Spleen (tissue), 11 donors: ENCODE data around the gene FLNB. TPM values are rescaled to one million over a fixed set of nuclear protein-coding genes. Genes with fewer than 3 reads are reported as not detected.

ENCODE experiments used
- DNase-seq: peaks from one replicate; pipeline ENCODE4 v3.0.0-alpha.2; 2020
- H3K27ac ChIP-seq, 8 donors: fragments of 200-600 bp; sonication (generic) in 7 of 8; 1 replicate in 4 of 8; 2 replicates in 4 of 8; pipeline versions ENCODE4 v1.5.0 to v1.8.0; 2016 to 2021; ENCODE audit warnings: inconsistent platforms in 4 of 8, mild to moderate bottlenecking in 4 of 8, moderate library complexity in 1 of 8
- H3K27me3 ChIP-seq, 7 donors: fragments of 200-600 bp; sonication (generic) in 6 of 7; replicated peaks in 1 of 7; 1 replicate in 4 of 7; 2 replicates in 3 of 7; pipeline versions ENCODE4 v1.5.0 to v1.8.0; 2016 to 2021; ENCODE audit warnings: inconsistent platforms in 3 of 7, mild to moderate bottlenecking in 1 of 7
- H3K36me3 ChIP-seq, 6 donors: fragments of 200-600 bp; sonication (generic) in 5 of 6; 1 replicate in 4 of 6; 2 replicates in 2 of 6; pipeline versions ENCODE4 v1.5.0 to v1.8.0; 2016 to 2021; ENCODE audit warnings: inconsistent platforms in 2 of 6
- H3K4me1 ChIP-seq, 6 donors: fragments of 200-600 bp; sonication (generic) in 5 of 6; 1 replicate in 3 of 6; 2 replicates in 3 of 6; pipeline versions ENCODE4 v1.5.0 to v1.8.0; 2016 to 2021; ENCODE audit warnings: inconsistent platforms in 3 of 6
- H3K4me3 ChIP-seq, 8 donors: fragments of 200-600 bp; sonication (generic) in 7 of 8; 1 replicate in 4 of 8; 2 replicates in 4 of 8; pipeline versions ENCODE4 v1.5.0 to v1.8.0; 2016 to 2021; ENCODE audit warnings: inconsistent platforms in 4 of 8, mild to moderate bottlenecking in 4 of 8, moderate library complexity in 2 of 8
- H3K9me3 ChIP-seq, 8 donors: fragments of 200-600 bp; sonication (generic) in 7 of 8; 1 replicate in 4 of 8; 2 replicates in 4 of 8; pipeline versions ENCODE4 v1.5.0 to v1.8.0; 2016 to 2021; ENCODE audit warnings: inconsistent platforms in 4 of 8
- POLR2A ChIP-seq, 3 donors: fragments of 450-650 bp; IDR thresholded peaks; one replicate each; pipeline ENCODE4 v1.5.1; 2017; ENCODE audit warnings: antibody characterized with exemption in 3 of 3, mild to moderate bottlenecking in 1 of 3
- POLR2AphosphoS5 ChIP-seq, 3 donors: sonication (generic); formaldehyde crosslinking; IDR thresholded peaks; one replicate each; pipeline ENCODE4 v1.5.1; 2017; ENCODE audit warnings: antibody characterized with exemption in 3 of 3
- WGBS, 5 donors: extraction: QIAGEN DNeasy Blood & Tissue Kit in 3 of 5; methylation state at CpG; one replicate each; pipeline versions ENCODE4 v1.1.5 to v1.1.7; 2013 to 2018; 5-methylcytosine and 5-hydroxymethylcytosine counted together
- intact Hi-C: fragments of 100-400 bp; cut with DNase I; formaldehyde crosslinking; loops from one replicate; pipeline ENCODE4 v1.15.0; 2023; ENCODE audit warnings: low total_unique reads
- polyA plus RNA-seq, 3 donors: library from polyadenylated mRNA; stranded (reverse); fragments of 200-250 nt; gene quantifications; one replicate each; pipeline ENCODE4 v1.2.1, GENCODE V29; 2013
- total RNA-seq, 7 donors: library from RNA; depleted of rRNA in 3 of 7; stranded (reverse); fragments of >200 nt in 3 of 7; fragmentation: NEBNext Ultra II Directional in 4 of 7; extraction: Animal tissue kit (Norgen Biotek cat#: 25700) in 4 of 7; gene quantifications; one replicate each; pipeline versions ENCODE4 v1.1.0 to v1.2.1, GENCODE V29; 2016 to 2021
- TF ChIP-seq, protein P1 (sequence below), 11 experiments: fragments of 200-600 bp in 7 of 11; fragments of 450-650 bp in 4 of 11; sonication (generic) in 4 of 11; IDR thresholded peaks in 8 of 11; conservative IDR thresholded peaks in 3 of 11; 1 replicate in 7 of 11; 2 replicates in 4 of 11; pipeline versions ENCODE4 v1.4.0 to v1.8.0; 2016 to 2021; ENCODE audit warnings: antibody characterized with exemption in 11 of 11, inconsistent platforms in 4 of 11, mild to moderate bottlenecking in 1 of 11
- donor health status: healthy with polysubstance abuse.
- donor health status: DM: no; HTN: no; CAD: no; lungs with moderate emphysema.
- donor health status: DM: no; HTN: no; CAD: no.
- donor health status: Bipolar disorder and iron deficiency.
- donor health status: healthy.
- donor health status: DM: no; HTN: no; CAD: no.
- donor health status: DM: yes; HTN: yes; CAD: no.

Gene FLNB
- total and polyA plus RNA-seq, 10 donors, result 38.9 to 163 (median 96.7) TPM

DNA sequence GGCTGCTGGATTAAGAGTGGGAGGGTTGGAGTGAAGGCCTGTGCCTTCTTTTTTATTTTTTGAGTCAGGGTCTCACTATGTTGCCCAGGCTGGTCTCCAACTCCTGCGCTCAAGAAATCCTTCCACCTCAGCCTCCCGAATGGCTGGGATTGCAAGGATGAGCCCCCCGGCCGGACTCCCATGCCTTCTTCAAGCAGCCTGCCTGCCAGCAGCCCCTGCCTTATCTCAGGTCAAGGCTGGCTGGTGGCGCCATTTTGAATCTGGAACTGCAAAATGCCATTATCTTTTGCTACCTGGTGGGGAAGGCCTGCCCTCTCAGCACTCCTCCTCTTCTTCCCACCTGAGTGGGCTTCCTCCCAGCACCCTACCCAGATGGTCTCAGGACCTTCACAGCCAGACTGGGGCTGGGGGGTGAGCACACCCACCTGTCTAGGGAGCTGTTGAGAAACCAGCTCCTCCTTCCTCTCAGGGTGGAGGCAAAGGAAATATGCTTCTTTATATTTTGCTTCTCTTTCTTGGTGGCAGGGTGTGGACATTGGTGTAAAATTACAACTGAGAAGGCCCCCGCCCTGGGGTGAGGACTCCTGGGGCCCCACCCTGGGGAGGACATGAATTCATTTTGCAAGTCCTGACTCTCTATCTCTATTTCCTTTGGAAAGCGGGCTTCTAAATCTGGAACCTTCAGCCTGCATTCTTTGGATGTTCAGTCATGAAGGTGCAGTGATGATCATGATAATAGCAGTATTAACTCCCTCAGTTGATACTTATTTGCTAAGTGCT, 7.7 kb upstream of the FLNB start:
- DNase-seq, result no peak
- Histone ChIP-seq H3K36me3 (no peaks in the 10 kb centered on the region), H3K4me1 (peaks cover 4 to 15% (median 11%) of the 10 kb centered on the region in 6 donors), H3K27ac (no peak overlapping the region), H3K9me3 (no peaks in the 10 kb centered on the region), H3K27me3 (no peaks in the 10 kb centered on the region), H3K4me3 (no peak overlapping the region)
- TF ChIP-seq POLR2A (IDR thresholded peaks at IDR 0.05) (no peak), POLR2AphosphoS5 (IDR thresholded peaks at IDR 0.05) (no peak)
- TF ChIP-seq, protein P1, sequence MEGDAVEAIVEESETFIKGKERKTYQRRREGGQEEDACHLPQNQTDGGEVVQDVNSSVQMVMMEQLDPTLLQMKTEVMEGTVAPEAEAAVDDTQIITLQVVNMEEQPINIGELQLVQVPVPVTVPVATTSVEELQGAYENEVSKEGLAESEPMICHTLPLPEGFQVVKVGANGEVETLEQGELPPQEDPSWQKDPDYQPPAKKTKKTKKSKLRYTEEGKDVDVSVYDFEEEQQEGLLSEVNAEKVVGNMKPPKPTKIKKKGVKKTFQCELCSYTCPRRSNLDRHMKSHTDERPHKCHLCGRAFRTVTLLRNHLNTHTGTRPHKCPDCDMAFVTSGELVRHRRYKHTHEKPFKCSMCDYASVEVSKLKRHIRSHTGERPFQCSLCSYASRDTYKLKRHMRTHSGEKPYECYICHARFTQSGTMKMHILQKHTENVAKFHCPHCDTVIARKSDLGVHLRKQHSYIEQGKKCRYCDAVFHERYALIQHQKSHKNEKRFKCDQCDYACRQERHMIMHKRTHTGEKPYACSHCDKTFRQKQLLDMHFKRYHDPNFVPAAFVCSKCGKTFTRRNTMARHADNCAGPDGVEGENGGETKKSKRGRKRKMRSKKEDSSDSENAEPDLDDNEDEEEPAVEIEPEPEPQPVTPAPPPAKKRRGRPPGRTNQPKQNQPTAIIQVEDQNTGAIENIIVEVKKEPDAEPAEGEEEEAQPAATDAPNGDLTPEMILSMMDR (IDR thresholded peaks at IDR 0.05 in 8 of 11, conservative IDR thresholded peaks at IDR 0.05 in 3 of 11), result no peak
- intact Hi-C loops, result loop anchor here (10.0 kb wide), 1 partner anchor 304 kb away; the partner anchor contains the start of genes HTD2 and RPP14
- 86 to 94% (median 89%) methylated on average over 7 of the region's 7 CpGs for WGBS, 5 donors

DNA sequence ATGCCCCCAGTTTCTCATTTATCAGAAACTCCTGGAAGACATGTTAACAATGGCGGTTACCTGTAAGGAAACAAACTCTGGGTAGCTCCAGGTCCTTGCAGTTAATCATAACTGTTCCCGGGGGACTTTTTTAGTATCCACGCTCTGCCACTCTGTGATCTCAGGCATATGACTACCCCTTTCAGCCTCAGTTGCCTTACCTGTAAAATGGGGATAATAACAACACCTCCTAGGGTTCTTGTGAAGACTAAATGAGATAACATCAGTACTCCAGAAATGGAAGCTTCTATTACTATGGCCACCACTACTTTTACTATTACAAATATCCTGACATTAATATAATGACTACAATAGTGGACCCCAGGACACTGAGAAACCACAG, 7.1 kb upstream of the FLNB start:
- peaks cover 4 to 15% (median 11%) of the 10 kb centered on the region in 6 donors for H3K4me1 ChIP-seq
- H3K27me3 ChIP-seq, result no peaks in the 10 kb centered on the region
- DNase-seq, result no peak
- no peaks in the 10 kb centered on the region for H3K9me3 ChIP-seq
- WGBS, 5 donors, result 79 to 98% (median 94%) methylated on average over 3 of the region's 3 CpGs
- no peak overlapping the region for H3K27ac ChIP-seq
- H3K4me3 ChIP-seq, result no peak overlapping the region
- no peaks in the 10 kb centered on the region for H3K36me3 ChIP-seq
- TF ChIP-seq POLR2A (IDR thresholded peaks at IDR 0.05) (no peak), POLR2AphosphoS5 (IDR thresholded peaks at IDR 0.05) (no peak)
- TF ChIP-seq, protein P1 (IDR thresholded peaks at IDR 0.05 in 8 of 11, conservative IDR thresholded peaks at IDR 0.05 in 3 of 11), result no peak
- intact Hi-C loops, result loop anchor here (10.0 kb wide), 1 partner anchor 304 kb away; the partner anchor contains the start of genes HTD2 and RPP14

DNA sequence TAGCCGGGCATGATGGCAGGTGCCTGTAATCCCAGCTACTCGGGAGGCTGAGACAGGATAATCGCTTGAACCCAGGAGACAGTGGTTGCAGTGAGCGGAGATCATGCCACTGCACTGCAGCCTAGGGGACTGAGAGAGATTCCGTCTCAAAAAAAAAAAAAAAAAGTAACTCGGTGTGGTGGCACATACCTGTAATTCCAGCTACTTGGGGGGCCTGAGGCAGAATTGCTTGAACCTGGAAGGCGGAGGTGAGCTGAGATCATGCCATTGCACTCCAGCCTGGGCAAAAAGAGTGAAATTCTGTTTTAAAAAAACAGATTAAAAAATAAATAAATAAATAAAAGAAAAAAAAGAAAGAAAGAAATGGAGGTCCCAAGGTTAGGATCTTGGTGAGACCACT, 6.2 kb upstream of the FLNB start:
- H3K36me3 ChIP-seq, result no peaks in the 10 kb centered on the region
- intact Hi-C loops, result loop anchor here (10.0 kb wide), 1 partner anchor 303 kb away; the partner anchor contains the start of genes HTD2 and RPP14
- no peaks in the 10 kb centered on the region for H3K27me3 ChIP-seq
- H3K9me3 ChIP-seq, result no peaks in the 10 kb centered on the region
- 91 to 98% (median 97%) methylated on average over 7 of the region's 7 CpGs for WGBS, 5 donors
- DNase-seq, result peak; percentile 15
- TF ChIP-seq, protein P1 (IDR thresholded peaks at IDR 0.05 in 8 of 11, conservative IDR thresholded peaks at IDR 0.05 in 3 of 11), result no peak
- no peak for TF ChIP-seq POLR2AphosphoS5 (IDR thresholded peaks at IDR 0.05)
- no peak for TF ChIP-seq POLR2A (IDR thresholded peaks at IDR 0.05)
- H3K4me3 ChIP-seq, result no peak overlapping the region
- peaks cover 4 to 15% (median 11%) of the 10 kb centered on the region in 6 donors for H3K4me1 ChIP-seq
- no peak overlapping the region for H3K27ac ChIP-seq

DNA sequence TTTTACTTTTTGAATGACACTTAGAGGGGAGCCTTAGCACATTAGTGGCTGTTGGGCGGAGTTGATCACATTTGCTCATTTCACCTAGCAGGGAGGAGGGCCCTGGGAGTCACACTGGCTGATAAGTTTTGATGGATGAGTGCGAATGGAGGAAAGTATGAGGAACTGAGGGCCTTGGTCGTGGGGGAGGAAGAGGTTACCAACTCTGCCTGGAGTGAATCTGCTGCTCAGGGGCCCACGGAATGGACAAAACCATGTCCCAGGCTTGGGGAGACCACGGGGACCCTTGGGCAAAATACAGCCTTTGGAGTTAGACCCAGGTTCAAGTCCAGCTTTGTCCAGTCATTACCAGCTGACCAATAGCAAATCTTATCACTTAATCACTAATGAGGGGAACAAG, 5.1 kb upstream of the FLNB start:
- H3K4me1 ChIP-seq, result peaks cover 4 to 20% (median 13%) of the 10 kb centered on the region in 6 donors
- no peak for DNase-seq
- TF ChIP-seq POLR2A (IDR thresholded peaks at IDR 0.05) (no peak), POLR2AphosphoS5 (IDR thresholded peaks at IDR 0.05) (no peak)
- TF ChIP-seq, protein P1 (IDR thresholded peaks at IDR 0.05 in 8 of 11, conservative IDR thresholded peaks at IDR 0.05 in 3 of 11), result no peak
- no peak overlapping the region for H3K27ac ChIP-seq
- no peaks in the 10 kb centered on the region for H3K9me3 ChIP-seq
- intact Hi-C loops, result loop anchor here (10.0 kb wide), 1 partner anchor 302 kb away; the partner anchor contains the start of genes HTD2 and RPP14
- no peaks in the 10 kb centered on the region for H3K36me3 ChIP-seq
- no peak overlapping the region for H3K4me3 ChIP-seq
- WGBS, 5 donors, result 69 to 85% (median 80%) methylated on average over 4 to 5 of the region's 5 CpGs
- H3K27me3 ChIP-seq, result no peaks in the 10 kb centered on the region
